ENCODE results near the gene AP4S1.
"Not testable (repeated sequence)": the region's sequence is repeated elsewhere in the genome, so short reads cannot be mapped to it uniquely, and the experiment has no call there.

Gene AP4S1

DNA sequence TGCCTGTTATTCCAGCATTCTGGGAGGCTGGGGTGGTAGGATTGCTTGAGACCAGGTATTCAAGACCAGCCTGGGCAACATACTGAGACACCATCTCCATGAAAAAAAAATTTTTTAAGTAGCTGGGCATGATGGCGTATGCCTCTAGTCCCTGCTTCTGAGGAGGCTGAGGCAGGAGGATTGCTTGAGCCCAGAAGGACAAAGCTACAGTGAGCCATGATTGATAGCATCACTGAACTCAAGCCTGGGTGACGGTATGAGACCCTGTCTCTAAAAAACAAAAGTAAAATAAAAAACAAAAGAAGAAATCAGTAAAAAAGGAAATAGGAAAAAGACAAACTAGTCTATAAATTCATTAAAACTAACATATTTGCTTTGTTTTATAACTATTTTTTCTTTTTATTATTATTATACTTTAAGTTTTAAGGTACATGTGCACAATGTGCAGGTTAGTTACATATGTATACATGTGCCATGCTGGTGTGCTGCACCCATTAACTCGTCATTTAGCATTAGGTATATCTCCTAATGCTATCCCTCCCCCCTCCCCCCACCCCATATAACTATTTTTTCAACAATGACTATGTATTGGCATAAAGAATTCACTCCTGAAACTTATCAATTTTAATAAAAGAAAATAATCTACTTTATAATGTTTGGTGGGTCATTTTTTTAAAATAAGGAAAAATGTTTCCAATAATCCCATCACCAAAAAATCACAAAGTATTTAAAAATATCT lies 15.4 kb upstream of the AP4S1 start:
- DNase-seq = no peak

- DNase-seq = no peak
Measured at GRCh38 chr14:31010935-31011334, 14.5 kb upstream of the AP4S1 start.

GRCh38 chr14:31013841-31014240 lies 11.6 kb upstream of the AP4S1 start:
- no peak for DNase-seq

DNA sequence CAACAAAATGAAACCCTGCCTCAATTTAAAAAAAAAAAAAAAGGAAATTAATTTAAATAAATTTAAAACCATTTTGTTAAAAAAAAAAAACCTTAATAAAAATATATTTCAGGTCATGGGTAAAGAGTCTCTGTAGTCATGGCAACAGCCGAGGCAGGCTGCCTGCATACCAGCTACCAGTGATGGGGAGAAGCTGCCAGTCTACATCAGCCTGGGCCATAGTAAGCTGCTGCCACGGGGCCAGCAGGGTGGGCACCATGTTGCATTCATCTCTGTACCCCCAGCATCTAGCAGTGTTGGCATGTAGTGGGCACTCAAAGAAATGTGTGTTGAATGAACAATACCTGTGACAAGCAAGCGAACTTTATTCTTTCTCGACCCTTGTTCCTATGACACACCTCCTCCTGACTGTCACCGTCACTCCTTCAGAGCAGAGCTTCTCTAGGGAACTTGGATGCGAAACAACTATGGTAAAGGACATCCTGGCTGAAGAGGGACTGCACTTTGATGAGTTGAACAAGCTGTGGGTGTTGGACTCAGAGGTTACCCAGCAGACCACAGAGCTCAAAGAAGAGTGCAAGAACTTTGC lies 7.3 kb upstream of the AP4S1 start:
- no peak for DNase-seq

DNA sequence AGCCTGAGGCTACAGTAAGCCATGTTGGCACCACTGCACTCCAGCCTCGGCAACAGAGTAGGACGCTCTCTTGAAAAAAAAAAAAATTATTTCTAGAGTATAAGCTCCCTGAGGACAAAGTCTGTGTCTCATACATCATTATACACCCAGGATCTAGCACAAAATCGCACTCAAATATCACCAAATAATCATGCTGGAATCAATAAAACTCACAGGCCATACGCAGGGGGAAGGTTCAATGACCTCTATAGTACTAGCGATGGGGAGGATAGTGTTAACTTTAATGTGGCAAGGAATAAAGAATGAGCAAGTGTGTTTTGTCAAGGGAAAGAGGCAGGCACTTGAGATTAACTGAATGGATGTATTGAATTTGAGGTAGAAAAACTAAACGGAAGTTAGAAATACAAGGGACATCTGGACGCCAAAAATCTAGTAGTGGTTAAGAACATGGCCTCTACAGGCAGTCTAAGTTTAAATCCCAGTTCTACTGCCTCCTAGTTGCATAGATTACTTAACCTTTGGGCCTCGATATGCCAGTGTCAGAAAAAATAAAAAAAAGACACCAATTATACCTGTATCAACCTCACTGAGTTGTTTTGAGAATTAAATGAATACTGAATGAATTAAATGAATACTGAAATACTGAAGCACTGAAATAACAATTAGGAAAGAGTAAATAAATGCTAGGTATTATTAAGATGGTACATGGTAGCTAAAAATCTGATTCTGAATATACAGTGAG lies 4.4 kb upstream of the AP4S1 start:
- no peak for DNase-seq

- DNase-seq = no peak
Measured at GRCh38 chr14:31021576-31021949, 3.9 kb upstream of the AP4S1 start.

GRCh38 chr14:31022386-31022785 lies 3.1 kb upstream of the AP4S1 start:
- no peak for DNase-seq

DNA sequence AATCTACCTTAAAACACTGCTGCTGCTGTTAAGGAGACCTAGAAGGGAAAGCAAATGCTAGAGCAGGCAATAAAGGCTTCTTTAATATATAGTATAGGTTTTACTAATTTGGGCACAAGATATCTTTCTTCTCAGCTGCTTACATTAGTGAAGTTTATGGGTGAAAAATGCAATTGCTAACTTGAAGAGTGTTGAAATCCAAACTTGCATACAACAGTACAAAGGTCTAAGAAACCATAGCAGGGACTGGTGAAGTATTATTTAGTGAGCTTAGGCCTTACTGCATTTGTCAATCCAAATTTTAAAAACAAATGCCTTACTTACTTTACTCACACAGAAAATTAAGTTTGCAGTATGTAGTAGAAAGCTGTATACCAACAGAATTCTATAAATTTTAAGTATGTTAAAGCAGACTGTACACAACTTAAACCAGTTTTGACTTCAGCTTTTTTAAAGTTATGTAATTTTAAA lies 1.4 kb upstream of the AP4S1 start:
- no peak for DNase-seq

GRCh38 chr14:31024577-31025366 lies 677 bp upstream of the AP4S1 start:
- DNase-seq = no peak

- DNase-seq = no peak
Measured at GRCh38 chr14:31026077-31026449, 614 bp downstream of the AP4S1 start, which contains the start of gene STRN3. STRN3 (minus strand) TSS chr14:31026379; CDS start chr14:31026185, 194 bp downstream.

DNA sequence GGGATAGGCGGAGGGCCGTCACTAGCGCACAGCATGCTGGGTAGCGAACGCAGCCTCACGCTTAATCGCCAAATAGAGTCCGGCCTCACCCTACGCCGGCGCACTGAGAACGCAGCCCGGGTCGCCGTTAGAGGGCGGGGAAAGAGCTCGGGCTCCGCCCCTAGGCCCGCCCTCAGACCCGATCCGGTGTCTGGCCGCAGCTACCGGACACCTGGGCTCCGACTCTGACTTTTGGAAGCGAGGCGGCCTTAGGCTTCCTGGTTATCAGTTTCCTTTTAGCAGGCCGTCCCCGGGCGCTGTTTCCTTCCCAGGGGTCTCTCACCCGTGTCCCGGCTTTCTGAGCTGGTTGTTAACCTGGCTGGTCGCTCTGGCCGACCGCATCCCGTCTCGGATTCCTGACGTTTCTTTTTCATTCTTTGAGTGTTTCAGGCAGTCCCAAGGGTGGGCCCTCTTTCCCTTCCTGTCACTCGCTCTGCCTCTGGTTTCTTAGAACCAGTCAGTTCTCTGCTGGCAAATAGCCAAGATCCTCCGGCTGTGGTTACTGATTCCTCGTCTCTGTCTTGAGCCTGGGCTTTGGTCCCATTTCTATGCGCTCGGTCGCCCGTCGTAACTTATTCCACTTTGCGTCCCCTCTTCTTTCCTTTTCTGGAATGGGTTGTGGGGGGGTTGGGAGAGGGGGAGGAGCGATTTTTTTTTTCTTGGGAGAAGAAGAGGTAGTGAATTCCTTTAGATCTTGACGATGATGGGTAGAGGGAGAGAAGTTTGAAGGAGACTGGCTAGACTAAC lies 1.2 kb downstream of the AP4S1 start:
- peak; percentile 92 for DNase-seq

DNA sequence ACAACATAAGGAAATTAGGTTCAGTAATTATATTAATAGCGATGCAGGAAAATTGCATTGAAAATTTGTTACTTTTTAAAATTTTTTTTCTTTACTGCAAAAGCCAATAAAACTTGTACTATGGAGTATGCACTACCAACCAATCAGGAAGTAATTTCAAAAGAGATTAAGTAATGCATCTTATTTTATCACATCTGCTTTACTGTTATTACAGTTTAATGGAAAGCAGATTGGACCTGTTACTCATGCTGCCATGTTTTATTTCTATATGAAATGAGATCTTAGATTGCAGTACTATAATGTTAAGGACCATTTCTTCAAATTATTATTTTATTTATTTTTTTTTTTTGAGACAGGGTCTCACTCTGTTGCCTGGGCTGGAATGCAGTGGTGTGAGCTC lies 2.4 kb downstream of the AP4S1 start:
- DNase-seq = no peak

DNA sequence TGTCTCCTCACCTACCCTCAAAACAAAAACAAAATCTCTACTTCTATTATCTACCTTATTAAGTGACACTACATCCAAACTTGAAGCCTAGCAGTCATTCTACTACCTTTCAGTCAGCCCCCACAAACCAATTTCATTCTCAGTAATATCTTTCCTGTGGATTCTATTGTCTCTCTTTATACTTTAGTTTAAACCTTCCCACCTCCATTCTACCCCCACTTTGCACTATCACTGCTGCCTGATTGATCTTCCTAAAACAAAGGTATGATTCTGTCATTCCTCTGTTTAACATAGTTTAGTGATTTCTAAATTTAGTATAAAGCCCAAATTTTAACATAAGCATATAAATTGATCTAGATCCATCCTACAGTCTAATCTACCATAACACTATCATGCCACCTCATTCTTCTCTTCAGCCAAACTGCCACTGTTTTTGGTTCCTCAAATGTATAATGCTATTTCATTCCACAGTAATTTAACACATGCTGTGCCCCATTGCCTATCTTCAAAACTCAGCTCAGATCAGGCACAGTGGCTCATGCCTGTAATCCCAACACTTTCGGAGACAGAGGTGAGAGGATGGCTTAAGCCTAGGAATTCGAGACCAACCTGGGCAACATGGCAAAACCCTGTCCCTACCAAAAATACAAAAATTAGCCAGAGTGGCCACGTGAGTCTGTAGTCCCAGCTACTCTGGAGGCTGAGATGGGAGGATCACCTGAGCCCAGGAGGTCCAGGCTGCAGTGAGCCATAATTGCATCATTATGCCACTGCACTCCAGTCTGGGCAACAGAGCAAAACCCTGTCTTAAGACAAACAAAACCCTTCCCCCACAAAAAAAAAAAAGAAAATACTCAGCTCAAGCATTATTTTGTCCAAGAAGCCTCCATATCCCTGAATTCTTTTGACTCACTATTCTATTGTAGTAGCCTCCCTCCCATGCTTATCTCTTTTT lies 3.8 kb downstream of the AP4S1 start:
- DNase-seq = no peak

GRCh38 chr14:31030469-31030868 lies 5.0 kb downstream of the AP4S1 start:
- no peak for DNase-seq

- no peak for DNase-seq
Measured at GRCh38 chr14:31036552-31036951, 11.1 kb downstream of the AP4S1 start.

GRCh38 chr14:31037709-31038221 lies 12.3 kb downstream of the AP4S1 start:
- DNase-seq = no peak

DNA sequence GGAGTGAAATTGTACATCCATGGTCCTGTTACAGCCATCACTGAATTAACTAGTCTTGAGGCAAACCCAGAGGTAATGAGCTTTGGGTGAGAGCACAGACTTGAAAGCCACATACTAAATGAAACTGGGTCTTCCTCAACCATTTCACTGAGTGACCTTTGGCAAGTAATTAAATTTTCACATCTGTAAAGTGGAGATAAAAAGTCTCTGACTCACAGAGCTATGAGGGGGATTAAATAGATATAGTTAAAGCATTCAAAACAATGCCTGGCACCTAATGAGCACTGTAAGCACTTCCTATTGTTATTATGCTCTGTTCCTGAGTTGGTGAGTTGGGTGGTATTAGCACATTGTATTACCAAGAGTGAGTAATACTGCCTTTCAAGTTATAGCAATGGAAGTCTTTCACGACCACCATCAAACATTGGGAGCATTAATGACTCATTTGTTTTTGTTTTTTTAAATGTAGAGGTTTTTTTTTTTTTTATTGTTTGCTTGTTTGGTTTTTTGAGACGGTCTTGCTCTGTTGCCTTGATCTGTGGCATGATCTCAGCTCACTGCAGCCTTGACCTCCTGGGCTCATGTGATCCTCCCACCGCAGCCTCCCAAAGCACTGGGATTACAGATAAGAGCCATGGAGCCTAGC lies 13.2 kb downstream of the AP4S1 start:
- DNase-seq = no peak

GRCh38 chr14:31042300-31042699 lies 16.9 kb downstream of the AP4S1 start:
- no peak for DNase-seq

GRCh38 chr14:31042893-31043292 lies 17.4 kb downstream of the AP4S1 start:
- DNase-seq = not testable (repeated sequence)

DNA sequence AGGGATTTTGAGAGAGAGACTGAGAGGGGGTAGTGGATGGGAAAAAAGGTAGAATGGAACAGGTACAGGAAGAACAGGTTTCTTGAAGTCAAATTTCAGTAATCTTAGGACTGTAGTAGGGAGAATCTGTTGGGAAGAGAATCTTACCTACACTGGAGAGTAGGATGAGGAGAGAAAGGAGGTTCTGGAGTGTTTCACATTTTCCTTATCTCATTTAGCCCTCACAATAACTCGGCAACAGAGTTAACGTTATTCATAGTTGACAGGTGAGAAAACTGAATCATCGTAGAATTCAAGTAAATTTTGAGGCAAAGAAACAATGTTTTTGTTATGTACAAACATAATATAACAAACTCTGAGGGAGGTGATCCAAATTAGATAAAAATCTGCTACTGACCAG lies 17.9 kb downstream of the AP4S1 start:
- DNase-seq = no peak

Measured in T1000 (cell line).